Gastroesophageal sphincter (tissue), 4 donors: ENCODE results near the gene ACAN. TPM values are rescaled to one million over a fixed set of nuclear protein-coding genes. Genes with fewer than 3 reads are reported as not detected.

Experiments
- ATAC-seq: fragments of 150-250 bp; one replicate; pipeline ENCODE4 v1.9.1; 2016; ENCODE audit warnings: mild to moderate bottlenecking, moderate library complexity
- H3K27ac ChIP-seq, 4 donors: fragments of 200-600 bp; sonication (generic) in 3 of 4; 1 replicate in 3 of 4; 2 replicates in 1 of 4; pipeline ENCODE4 v1.5.1; 2016 to 2019
- H3K27me3 ChIP-seq: fragments of 200-600 bp; sonication (generic); one replicate; pipeline ENCODE4 v1.5.1; 2019
- H3K36me3 ChIP-seq, 2 donors: fragments of 200-600 bp; sonication (generic); one replicate each; pipeline ENCODE4 v1.5.1; 2019; ENCODE audit warnings: control low read depth in 1 of 2
- H3K4me1 ChIP-seq, 3 donors: fragments of 200-600 bp; sonication (generic); 1 replicate in 2 of 3; 2 replicates in 1 of 3; pipeline ENCODE4 v1.5.1; 2016 to 2019; ENCODE audit warnings: control low read depth in 2 of 3
- H3K4me3 ChIP-seq, 2 donors: fragments of 200-600 bp; sonication (generic); one replicate each; pipeline ENCODE4 v1.5.1; 2019; ENCODE audit warnings: mild to moderate bottlenecking in 1 of 2, moderate library complexity in 1 of 2
- H3K9me3 ChIP-seq, 3 donors: fragments of 200-600 bp; sonication (generic); one replicate each; pipeline ENCODE4 v1.5.1; 2017 to 2019; ENCODE audit warnings: control low read depth in 2 of 3
- EP300 ChIP-seq: sonication (generic); formaldehyde crosslinking; IDR thresholded peaks from one replicate; pipeline ENCODE4 v1.6.1; 2017; ENCODE audit warnings: antibody characterized with exemption, mild to moderate bottlenecking
- POLR2A ChIP-seq, 2 donors: fragments of 450-650 bp; IDR thresholded peaks; one replicate each; pipeline ENCODE4 v1.6.1; 2017; ENCODE audit warnings: antibody characterized with exemption in 2 of 2, mild to moderate bottlenecking in 2 of 2, moderate library complexity in 1 of 2
- POLR2AphosphoS5 ChIP-seq: sonication (generic); formaldehyde crosslinking; IDR thresholded peaks from one replicate; pipeline ENCODE4 v1.6.1; 2017; ENCODE audit warnings: antibody characterized with exemption
- WGBS, 2 donors: methylation state at CpG; one replicate each; pipeline ENCODE4 v1.1.5; 2018; ENCODE audit warnings: low coverage in 1 of 2; 5-methylcytosine and 5-hydroxymethylcytosine counted together
- total RNA-seq, 4 donors: library from RNA; depleted of rRNA; stranded (reverse); fragments of >200 nt; gene quantifications; one replicate each; pipeline ENCODE4 v1.1.0, GENCODE V29; 2016
- TF ChIP-seq, protein P1 (sequence below), 4 experiments: fragments of 200-600 bp in 2 of 4; fragments of 450-650 bp in 2 of 4; sonication (generic) in 1 of 4; IDR thresholded peaks; one replicate each; pipeline ENCODE4 v1.5.1; 2017 to 2019; ENCODE audit warnings: antibody characterized with exemption in 4 of 4, mild to moderate bottlenecking in 2 of 4, moderate library complexity in 2 of 4

The ACAN gene
- total RNA-seq, 4 donors from 2014 or later = 0.04 to 0.17 (median 0.13) TPM; not detected in 1

DNA sequence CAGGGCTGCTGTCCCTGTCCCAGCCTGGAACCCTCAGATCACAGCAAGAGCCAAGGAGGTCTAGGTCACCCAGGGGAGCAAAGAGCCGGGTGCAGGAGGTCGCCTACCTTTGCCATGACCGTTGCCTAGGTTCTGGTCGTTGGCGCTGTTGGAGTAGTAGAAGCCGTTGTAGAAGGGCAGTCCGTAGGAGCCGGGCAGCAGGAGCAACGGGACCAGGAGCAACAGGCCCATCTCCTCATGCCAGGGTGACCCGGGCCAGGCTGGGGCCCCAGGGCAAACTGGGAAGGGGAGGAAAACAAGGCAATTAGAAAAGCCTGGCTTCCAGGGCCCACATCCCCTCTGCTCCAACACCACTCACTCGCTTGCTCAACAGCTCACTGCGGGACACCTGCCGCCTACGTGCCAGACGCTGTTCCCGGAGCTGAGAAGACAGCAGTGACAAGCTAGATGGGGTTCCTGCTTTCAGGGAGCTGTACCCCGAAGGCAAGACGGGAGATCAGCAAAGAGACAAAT lies 83.9 kb downstream of the ACAN start:
- WGBS, 2 donors = 80 to 100% methylated on average over 3 to 5 of the region's 18 CpGs
- no peak for TF ChIP-seq EP300
- no peak for TF ChIP-seq POLR2AphosphoS5
- TF ChIP-seq, protein P1, sequence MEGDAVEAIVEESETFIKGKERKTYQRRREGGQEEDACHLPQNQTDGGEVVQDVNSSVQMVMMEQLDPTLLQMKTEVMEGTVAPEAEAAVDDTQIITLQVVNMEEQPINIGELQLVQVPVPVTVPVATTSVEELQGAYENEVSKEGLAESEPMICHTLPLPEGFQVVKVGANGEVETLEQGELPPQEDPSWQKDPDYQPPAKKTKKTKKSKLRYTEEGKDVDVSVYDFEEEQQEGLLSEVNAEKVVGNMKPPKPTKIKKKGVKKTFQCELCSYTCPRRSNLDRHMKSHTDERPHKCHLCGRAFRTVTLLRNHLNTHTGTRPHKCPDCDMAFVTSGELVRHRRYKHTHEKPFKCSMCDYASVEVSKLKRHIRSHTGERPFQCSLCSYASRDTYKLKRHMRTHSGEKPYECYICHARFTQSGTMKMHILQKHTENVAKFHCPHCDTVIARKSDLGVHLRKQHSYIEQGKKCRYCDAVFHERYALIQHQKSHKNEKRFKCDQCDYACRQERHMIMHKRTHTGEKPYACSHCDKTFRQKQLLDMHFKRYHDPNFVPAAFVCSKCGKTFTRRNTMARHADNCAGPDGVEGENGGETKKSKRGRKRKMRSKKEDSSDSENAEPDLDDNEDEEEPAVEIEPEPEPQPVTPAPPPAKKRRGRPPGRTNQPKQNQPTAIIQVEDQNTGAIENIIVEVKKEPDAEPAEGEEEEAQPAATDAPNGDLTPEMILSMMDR (IDR thresholded peaks at IDR 0.05) = no peak
- TF ChIP-seq POLR2A (IDR thresholded peaks at IDR 0.05) = no peak

DNA sequence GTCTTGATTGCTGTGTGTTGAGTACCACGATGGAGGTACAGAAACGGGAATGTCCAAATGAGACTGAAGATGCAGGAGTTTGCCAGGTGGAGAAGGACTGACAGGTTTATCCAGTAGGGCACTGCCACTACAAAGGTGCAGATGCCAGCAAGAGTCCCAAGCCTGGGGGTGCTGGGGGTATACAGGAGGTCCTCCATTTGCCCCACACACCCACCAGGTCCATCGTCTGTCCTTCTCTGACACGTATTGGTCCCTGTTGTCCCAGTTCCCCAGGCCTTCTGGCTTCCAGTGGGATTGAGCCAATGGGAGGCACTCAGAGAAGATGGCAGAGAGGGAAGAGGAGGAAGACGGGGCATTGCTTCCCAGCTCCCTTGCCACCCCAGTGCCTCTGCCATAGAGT lies 85.5 kb downstream of the ACAN start:
- Histone ChIP-seq H3K4me1 (no peaks in the 10 kb centered on the region), H3K9me3 (no peaks in the 10 kb centered on the region), H3K27me3 (peaks cover 22% of the 10 kb centered on the region), H3K36me3 (peaks cover 0 to 9% of the 10 kb centered on the region in 2 donors), H3K27ac (no peak overlapping the region), H3K4me3 (no peak overlapping the region)
- whole genome bisulfite sequencing, 2 donors = no CpG with 5 or more reads among the region's 5 CpGs
- ATAC-seq = no peak
- TF ChIP-seq POLR2AphosphoS5 (no peak), EP300 (no peak), POLR2A (IDR thresholded peaks at IDR 0.05) (no peak)
- TF ChIP-seq, protein P1 (IDR thresholded peaks at IDR 0.05) = no peak

More for the DNA sequence above, 83.9 kb downstream of the ACAN start:
- Histone ChIP-seq H3K27me3 (peaks cover 7% of the 10 kb centered on the region), H3K27ac (no peak overlapping the region), H3K4me1 (no peaks in the 10 kb centered on the region), H3K36me3 (peaks cover 0 to 9% of the 10 kb centered on the region in 2 donors), H3K4me3 (no peak overlapping the region), H3K9me3 (no peaks in the 10 kb centered on the region)
- ATAC-seq = no peak

DNA sequence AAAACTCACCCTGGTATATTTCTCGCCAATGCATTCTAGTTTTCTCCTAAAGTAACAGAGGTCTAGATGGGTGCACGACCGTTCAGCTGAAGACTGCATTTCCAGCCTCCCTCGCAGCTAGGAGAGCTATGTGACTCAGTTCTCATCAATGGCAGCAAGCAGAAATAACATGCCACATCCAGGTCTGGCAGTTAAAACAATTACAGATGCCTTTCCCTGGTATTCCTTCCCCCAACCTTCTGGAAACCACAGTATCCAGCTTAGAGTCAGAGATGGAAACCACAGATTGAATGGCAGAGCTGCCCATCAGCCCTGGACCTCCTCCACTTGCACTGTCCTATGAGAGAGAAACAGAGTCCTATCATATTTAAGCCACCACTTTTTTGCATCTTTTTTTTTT lies 87.3 kb downstream of the ACAN start:
- no peak for ATAC-seq
- no peak overlapping the region for H3K4me3 ChIP-seq
- no peak overlapping the region for H3K27ac ChIP-seq
- peaks cover 0 to 9% of the 10 kb centered on the region in 2 donors for H3K36me3 ChIP-seq
- no peaks in the 10 kb centered on the region for H3K9me3 ChIP-seq
- WGBS, 2 donors = 90 to 100% methylated on average over 4 of the region's 4 CpGs
- H3K27me3 ChIP-seq = peaks cover 40% of the 10 kb centered on the region
- H3K4me1 ChIP-seq = peaks cover 0 to 17% (median 9%) of the 10 kb centered on the region in 3 donors
- no peak for TF ChIP-seq POLR2A (IDR thresholded peaks at IDR 0.05)
- no peak for TF ChIP-seq POLR2AphosphoS5
- TF ChIP-seq, protein P1 (IDR thresholded peaks at IDR 0.05) = no peak
- no peak for TF ChIP-seq EP300

DNA sequence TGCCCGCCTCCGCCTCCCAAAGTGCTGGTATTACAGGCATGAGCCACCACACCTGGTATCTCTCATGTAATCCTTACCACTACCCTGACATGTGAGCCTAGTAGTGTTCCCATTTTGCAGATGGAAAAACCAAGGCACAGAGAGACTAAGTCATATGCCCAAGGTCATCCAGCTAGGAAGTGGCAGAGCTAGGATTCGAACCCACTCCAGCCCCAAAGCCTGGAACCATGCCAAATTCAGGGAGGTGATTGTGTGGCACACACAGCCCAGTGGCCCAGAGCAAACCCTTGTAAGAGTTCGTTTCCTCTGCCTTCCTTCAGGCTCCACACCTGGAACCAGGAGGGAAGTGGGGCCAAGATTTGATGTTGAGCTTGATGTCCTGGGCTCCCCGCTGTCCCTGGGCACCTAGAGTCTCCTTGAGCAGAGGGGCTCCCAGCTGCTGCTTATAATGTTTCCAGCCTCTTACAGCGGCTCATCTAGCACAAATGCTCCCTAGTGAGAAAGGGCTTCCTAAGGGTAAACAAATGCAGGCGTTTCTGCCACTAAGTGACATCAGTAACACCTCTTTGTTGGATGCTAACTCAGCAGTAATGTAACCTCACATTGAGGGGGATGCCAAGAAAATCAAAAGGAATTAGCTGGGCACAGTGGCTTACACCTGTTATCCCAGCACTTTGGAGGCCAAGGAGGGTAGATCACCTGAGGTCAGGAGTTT lies 88.5 kb downstream of the ACAN start:
- Histone ChIP-seq H3K27me3 (peaks cover 41% of the 10 kb centered on the region), H3K9me3 (no peaks in the 10 kb centered on the region), H3K4me3 (no peak overlapping the region), H3K27ac (no peak overlapping the region), H3K36me3 (peaks cover 0 to 9% of the 10 kb centered on the region in 2 donors), H3K4me1 (peaks cover 0 to 29% (median 13%) of the 10 kb centered on the region in 3 donors)
- 82 to 95% methylated on average over 3 to 4 of the region's 7 CpGs for WGBS, 2 donors
- no peak for ATAC-seq
- TF ChIP-seq EP300 (no peak), POLR2A (IDR thresholded peaks at IDR 0.05) (no peak), POLR2AphosphoS5 (no peak)
- TF ChIP-seq, protein P1 (IDR thresholded peaks at IDR 0.05) = no peak
